GM12892 (cell line): Measurements from ENCODE around the gene IFNB1.

Experiments
- POLR2A ChIP-seq: IDR thresholded peaks from 2 replicates; pipeline ENCODE4 v1.6.1; 2011; ENCODE audit warnings: low read depth, low read length, control low read depth
- POLR2AphosphoS5 ChIP-seq: IDR thresholded peaks from 2 replicates; pipeline ENCODE4 v1.6.1; 2011; ENCODE audit warnings: low read depth, low read length, control low read depth

- TF ChIP-seq POLR2AphosphoS5 (no peak), POLR2A (no peak)
These were observed 7.3 kb upstream of the IFNB1 start for GRCh38 chr9:21085005-21085404.
